Uterus (tissue), 2 donors: ENCODE results near the gene INCENP.

Source experiments
- CTCF ChIP-seq, 4 experiments: fragments of 200-600 bp in 2 of 4; fragments of 450-650 bp in 2 of 4; sonication (generic) in 2 of 4; IDR thresholded peaks; one replicate each; pipeline ENCODE4 v1.5.1; 2016 to 2019; ENCODE audit warnings: antibody characterized with exemption in 4 of 4, mild to moderate bottlenecking in 2 of 4, moderate library complexity in 1 of 4
- POLR2A ChIP-seq, 2 donors: fragments of 450-650 bp; IDR thresholded peaks; one replicate each; pipeline ENCODE4 v1.6.1; 2016; ENCODE audit warnings: antibody characterized with exemption in 2 of 2, mild to moderate bottlenecking in 1 of 2, moderate library complexity in 1 of 2

- no peak for TF ChIP-seq CTCF (IDR thresholded peaks at IDR 0.05)
- TF ChIP-seq POLR2A (IDR thresholded peaks at IDR 0.05): no peak
Observed at GRCh38 chr11:62088331-62088933, 35.4 kb upstream of the INCENP start.
